ENCODE results near the gene TMEM43. TPM values are rescaled to one million over a fixed set of nuclear protein-coding genes. Genes with fewer than 3 reads are reported as not detected.

The TMEM43 gene
- polyA plus RNA-seq, 1 of the 3 experiments (the other 2 are of a cell fraction): 105 TPM

- POLR2A ChIA-PET: interaction anchor here (0.7 to 2.0 kb wide), 7 partner anchors 19 to 921 kb away, joined by 3 to 35 read pairs (median 4); partner anchors contain the start of genes CHCHD4, RBSN and TMEM43
- Histone ChIP-seq H3K36me3 (replicated peaks in 1 of 2; ENCODE audit: control insufficient read depth in 1 of 2, insufficient read depth in 2 of 2, low read length in 1 of 2) (peaks cover 18 to 23% of the 10 kb centered on the region in 2 experiments), H3K4me3 (ENCODE audit: low read depth in 2 of 2, low read length in 1 of 2) (peak overlapping the region; percentile 90 to 98), H3K9me3 (no peaks in the 10 kb centered on the region), H3K4me2 (peak overlapping the region; percentile 90), H3F3A (replicated peaks; ENCODE audit: insufficient read depth) (peaks cover 14% of the 10 kb centered on the region), H3K27me3 (ENCODE audit: insufficient read depth) (no peaks in the 10 kb centered on the region), H2AFZ (ENCODE audit: low read depth) (no peak overlapping the region), H3K27ac (ENCODE audit: low read depth in 2 of 2, low read length in 1 of 2) (peak overlapping the region; percentile 90 to 94), H3K79me2 (ENCODE audit: insufficient read depth) (peaks cover 89% of the 10 kb centered on the region), H4K20me1 (ENCODE audit: insufficient read depth) (peaks cover 14% of the 10 kb centered on the region; the same call in 1 of the 2 replicates), H3K9me2 (no peaks in the 10 kb centered on the region), H3K9ac (peak overlapping the region; percentile 94), H3K4me1 (ENCODE audit: control insufficient read depth in 1 of 2, insufficient read depth in 2 of 2, low read depth in 1 of 2, low read length in 1 of 2) (peaks cover 17 to 36% of the 10 kb centered on the region in 2 experiments; a peak in 3 of 4 replicates)
- no peak for DNase-seq
- no peak for TF ChIP-seq RAD21 (IDR thresholded peaks at IDR 0.05; ENCODE audit: low read length)
- no peak for TF ChIP-seq FOSL2 (IDR thresholded peaks at IDR 0.05; ENCODE audit: borderline replicate concordance, low read depth)
- no peak for TF ChIP-seq IRF3 (IDR thresholded peaks at IDR 0.05; ENCODE audit: low read depth, low read length)
- TF ChIP-seq GATA2 (CRISPR knock-in tag; IDR thresholded peaks at IDR 0.05): no peak
- WGBS (ENCODE audit: low lambda C conversion rate): 2% methylated on average over 6 of the region's 10 CpGs
- CTCF ChIA-PET: interaction anchor here (1.1 to 2.7 kb wide), 4 partner anchors 10 to 281 kb away, joined by 3 to 12 read pairs (median 4); no protein-coding TSS in a partner anchor
Observed at GRCh38 chr3:14177580-14178246, 52.9 kb downstream of the TMEM43 start.

- Histone ChIP-seq H4K20me1 (ENCODE audit: insufficient read depth) (peaks cover 14% of the 10 kb centered on the region; the same call in 1 of the 2 replicates), H3K9ac (peak within 1 kb of the TSS; percentile 94), H3K27ac (ENCODE audit: low read depth in 2 of 2, low read length in 1 of 2) (peak within 1 kb of the TSS; percentile 90 to 94), H3K4me3 (ENCODE audit: low read depth in 2 of 2, low read length in 1 of 2) (peak within 1 kb of the TSS; percentile 90 to 98), H3K79me2 (ENCODE audit: insufficient read depth) (peaks cover 84% of the 10 kb centered on the region), H3K9me3 (no peaks in the 10 kb centered on the region), H3K36me3 (replicated peaks in 1 of 2; ENCODE audit: control insufficient read depth in 1 of 2, insufficient read depth in 2 of 2, low read length in 1 of 2) (peaks cover 21 to 22% of the 10 kb centered on the region in 2 experiments), H3K27me3 (ENCODE audit: insufficient read depth) (no peaks in the 10 kb centered on the region), H3K4me2 (peak within 1 kb of the TSS; percentile 90), H3K4me1 (ENCODE audit: control insufficient read depth in 1 of 2, insufficient read depth in 2 of 2, low read depth in 1 of 2, low read length in 1 of 2) (peaks cover 17 to 34% of the 10 kb centered on the region in 2 experiments; a peak in 3 of 4 replicates), H3K9me2 (no peaks in the 10 kb centered on the region), H3F3A (replicated peaks; ENCODE audit: insufficient read depth) (peaks cover 11% of the 10 kb centered on the region), H2AFZ (ENCODE audit: low read depth) (peak within 1 kb of the TSS; percentile 75)
- under 1% methylated on average over 25 of the region's 78 CpGs for WGBS (ENCODE audit: low lambda C conversion rate)
- peak; percentile 95 for DNase-seq
- ChIA-PET POLR2A (interaction anchor here (0.6 to 2.0 kb wide), 11 partner anchors 11 to 1389 kb away, joined by 3 to 35 read pairs (median 4); partner anchors contain the start of genes CHCHD4, RBSN, SLC6A6 and TMEM43), CTCF (interaction anchor here (1.1 to 3.1 kb wide), 8 partner anchors 11 to 330 kb away, joined by 3 to 28 read pairs (median 4); no protein-coding TSS in a partner anchor)
- TF ChIP-seq MXI1 (IDR thresholded peaks at IDR 0.05; ENCODE audit: low read depth, low read length): peak; percentile 79
- TF ChIP-seq EZH2phosphoT487 (IDR thresholded peaks at IDR 0.05; ENCODE audit: borderline replicate concordance, low read depth): no peak
- TF ChIP-seq POLR2AphosphoS5 (IDR thresholded peaks at IDR 0.05; ENCODE audit: low read depth, low read length): peak; percentile 97
- peak; percentile 91 for TF ChIP-seq YY1 (IDR thresholded peaks at IDR 0.05; ENCODE audit: low read depth)
- no peak for TF ChIP-seq IRF3 (IDR thresholded peaks at IDR 0.05; ENCODE audit: low read depth, low read length)
- TF ChIP-seq SIN3A (IDR thresholded peaks at IDR 0.05; ENCODE audit: borderline replicate concordance, low read depth, low read length): peak; percentile 96
- TF ChIP-seq ELF1 (IDR thresholded peaks at IDR 0.05): peak; percentile 93
- peak; percentile 42; the same call in 1 of the 2 replicates for TF ChIP-seq NRF1 (IDR thresholded peaks at IDR 0.05; ENCODE audit: low read depth, low read length)
- TF ChIP-seq CHD2 (IDR thresholded peaks at IDR 0.05; ENCODE audit: low read length, partially characterized antibody): peak; percentile 100
- peak; percentile 35; the same call in 1 of the 2 replicates for TF ChIP-seq TEAD4 (IDR thresholded peaks at IDR 0.05; ENCODE audit: borderline replicate concordance, insufficient read depth)
- TF ChIP-seq EP300 (IDR thresholded peaks at IDR 0.05; ENCODE audit: borderline replicate concordance in 1 of 2, low read depth in 1 of 2, low read length in 1 of 2): no peak; a peak in 2 of 4 replicates
- TF ChIP-seq JUND (IDR thresholded peaks at IDR 0.05): no peak
- peak; percentile 86 for TF ChIP-seq GABPA (IDR thresholded peaks at IDR 0.05; ENCODE audit: low read depth)
- no peak for TF ChIP-seq FOXJ3 (CRISPR knock-in tag; IDR thresholded peaks at IDR 0.05)
- TF ChIP-seq PBX3 (IDR thresholded peaks at IDR 0.05): 0 out of 2 replicates have a peak, but pooled peaks have one; percentile 17
- TF ChIP-seq USF1 (IDR thresholded peaks at IDR 0.05; ENCODE audit: borderline replicate concordance, low read depth): 0 out of 2 replicates have a peak, but pooled peaks have one; percentile 8
- peak; percentile 76 for TF ChIP-seq TAF1 (IDR thresholded peaks at IDR 0.05; ENCODE audit: borderline replicate concordance, low read depth, low read length)
Observed at GRCh38 chr3:14178247-14179113, 53.6 kb downstream of the TMEM43 start, which contains the start of the genes LSM3 and XPC. LSM3 (plus strand) TSS chr3:14178817; CDS start chr3:14178861, 44 bp downstream. XPC (minus strand) TSS chr3:14178601; CDS start chr3:14178568, 33 bp downstream.
